ENCODE data around the gene NDUFB11.
"Not testable (repeated sequence)": the region's sequence is repeated elsewhere in the genome, so short reads cannot be mapped to it uniquely, and the experiment has no call there.

NDUFB11 gene

GRCh38 chrX:47146936-47147859 is 2.7 kb upstream of the NDUFB11 start:
- DNase-seq (ENCODE audit: low spot score) (no peak), FAIRE-seq (no peak)

- FAIRE-seq = no peak
- DNase-seq (ENCODE audit: low spot score) = no peak
Observed at GRCh38 chrX:47146121-47146935, 1.8 kb upstream of the NDUFB11 start.

GRCh38 chrX:47145395-47146120 is 1.1 kb upstream of the NDUFB11 start:
- DNase-seq (ENCODE audit: low spot score) (peak; percentile 39), FAIRE-seq (no peak)

DNA sequence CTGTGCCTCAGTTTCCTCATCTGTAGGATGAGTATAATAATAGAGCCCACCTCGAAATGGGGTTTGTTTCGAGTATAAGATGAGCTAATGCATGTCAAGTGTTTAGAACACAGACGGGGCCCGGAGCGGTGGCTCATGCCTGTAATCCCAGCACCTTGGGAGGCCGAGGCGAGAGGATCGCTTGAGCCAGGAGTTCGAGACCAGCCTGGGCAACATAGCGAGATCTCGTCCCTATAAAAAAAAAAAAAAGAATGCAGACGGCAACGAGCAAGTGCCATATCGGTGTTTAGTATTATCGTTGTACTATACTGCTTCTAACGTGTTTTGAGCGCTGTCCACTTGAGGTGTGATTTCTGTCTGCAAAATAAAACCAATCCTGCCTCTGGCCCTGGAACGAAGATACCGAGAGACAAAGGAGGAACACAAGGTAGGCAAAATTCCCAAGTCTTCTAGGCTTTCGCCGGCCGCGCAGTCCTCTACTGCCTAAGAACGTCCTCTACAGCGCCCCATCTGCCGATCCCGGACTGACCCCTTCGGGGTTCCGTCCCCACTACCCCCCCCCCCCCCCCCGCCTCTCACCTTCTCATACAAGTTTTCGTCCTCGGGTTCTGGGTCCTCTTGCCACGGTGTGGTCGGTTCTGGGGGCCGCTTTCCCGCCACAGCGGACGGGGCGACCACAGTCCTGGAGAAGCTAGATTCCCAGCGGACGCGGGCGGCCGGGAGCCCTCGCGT is 442 bp downstream of the NDUFB11 start:
- DNase-seq (ENCODE audit: low spot score) (peak; percentile 63), FAIRE-seq (no peak)

DNA sequence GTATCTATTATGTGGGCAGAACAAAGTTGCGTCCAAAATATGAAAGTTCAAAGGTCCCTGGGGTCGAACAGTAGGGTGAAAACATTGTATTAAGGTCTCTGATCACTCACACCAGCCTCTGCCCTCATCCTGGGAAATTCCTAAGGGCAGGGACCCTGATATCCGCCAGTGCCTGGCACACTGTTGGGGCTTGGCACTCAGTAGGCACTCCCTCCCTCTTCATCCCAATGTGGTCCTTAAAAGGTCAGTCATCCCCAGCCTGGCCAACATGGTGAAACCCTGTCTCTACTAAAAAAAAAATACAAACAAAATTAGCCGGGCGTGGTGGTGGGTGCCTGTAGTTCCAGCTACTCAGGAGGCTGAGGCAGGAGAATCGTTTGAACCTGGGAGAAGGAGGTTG is 6.3 kb downstream of the NDUFB11 start:
- FAIRE-seq (no peak), DNase-seq (ENCODE audit: low spot score) (no peak)

GRCh38 chrX:47135650-47136049 is 8.9 kb downstream of the NDUFB11 start:
- not testable (repeated sequence) for FAIRE-seq
- DNase-seq (ENCODE audit: low spot score) = peak; percentile 33

DNA sequence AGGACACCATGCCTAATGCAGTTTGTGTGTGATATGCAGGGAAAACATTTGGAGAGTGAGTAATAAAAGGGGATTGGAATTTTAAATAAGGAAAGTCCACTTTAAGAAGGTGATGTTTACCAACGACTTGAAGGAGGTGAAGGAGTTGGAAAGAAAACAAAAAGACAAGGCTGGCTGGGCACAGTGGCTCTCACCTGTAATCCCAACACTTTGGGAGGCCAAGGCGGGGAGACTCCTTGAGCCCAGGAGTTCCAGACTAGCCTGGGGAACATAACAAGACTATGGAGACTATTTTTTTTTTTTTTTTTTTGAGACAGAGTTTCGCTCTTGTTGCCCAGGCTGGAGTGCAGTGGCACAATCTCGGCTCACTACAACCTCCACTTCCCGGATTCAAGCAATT is 11.0 kb downstream of the NDUFB11 start:
- DNase-seq (ENCODE audit: low spot score) (no peak), FAIRE-seq (no peak)

DNA sequence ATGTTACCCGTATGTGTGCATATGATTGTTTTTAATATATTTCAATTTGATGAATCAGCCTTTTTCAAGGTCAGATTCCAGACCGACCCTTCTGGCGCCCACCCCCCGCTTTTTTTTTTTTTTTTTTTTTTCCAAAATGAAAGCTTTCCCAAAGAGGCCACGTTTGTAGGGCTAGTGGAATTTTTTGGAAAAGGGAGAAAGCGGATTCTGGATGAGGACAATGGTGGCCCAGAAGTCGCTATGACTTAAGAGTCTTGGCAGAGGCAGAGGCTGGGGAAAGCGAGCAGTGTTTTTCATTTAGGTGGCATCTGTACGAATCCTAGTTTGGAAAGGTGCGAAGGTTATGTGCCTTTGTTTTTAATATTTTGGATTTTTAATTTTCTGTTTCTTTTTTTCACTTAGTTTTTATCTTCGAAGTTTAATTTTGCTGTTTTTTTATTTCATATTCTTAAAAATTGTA is 14.6 kb downstream of the NDUFB11 start:
- DNase-seq (ENCODE audit: low spot score) = no peak
- FAIRE-seq = no peak

- peak; percentile 35 for FAIRE-seq
- DNase-seq (ENCODE audit: low spot score) = peak; percentile 93
Observed at GRCh38 chrX:47129157-47129898, 15.2 kb downstream of the NDUFB11 start.

DNA sequence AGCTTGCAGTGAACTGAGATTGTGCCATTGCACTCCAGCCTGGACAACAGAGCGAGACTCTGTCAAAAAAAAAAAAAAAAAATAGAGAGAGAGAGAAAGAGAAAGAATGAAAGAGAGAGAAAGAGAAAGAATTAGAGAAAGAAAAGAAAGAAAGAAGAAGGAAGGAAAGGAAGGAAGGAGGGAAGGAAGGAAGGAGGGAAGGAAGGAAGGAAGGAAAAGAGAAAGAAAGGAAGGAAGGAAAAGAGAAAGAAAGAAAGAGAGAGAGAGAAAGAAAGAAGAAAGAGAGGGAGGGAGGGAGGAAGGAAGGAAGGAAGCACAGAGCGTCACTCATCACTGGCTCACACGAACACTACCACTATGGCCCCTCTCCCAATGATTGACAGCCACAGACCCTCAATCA is 20.0 kb downstream of the NDUFB11 start:
- not testable (repeated sequence) for DNase-seq (ENCODE audit: low spot score)

GRCh38 chrX:47116551-47117110 is 27.9 kb downstream of the NDUFB11 start:
- FAIRE-seq = not testable (repeated sequence)

More for the DNA sequence above, 20.0 kb downstream of the NDUFB11 start:
- FAIRE-seq = not testable (repeated sequence)

DNA sequence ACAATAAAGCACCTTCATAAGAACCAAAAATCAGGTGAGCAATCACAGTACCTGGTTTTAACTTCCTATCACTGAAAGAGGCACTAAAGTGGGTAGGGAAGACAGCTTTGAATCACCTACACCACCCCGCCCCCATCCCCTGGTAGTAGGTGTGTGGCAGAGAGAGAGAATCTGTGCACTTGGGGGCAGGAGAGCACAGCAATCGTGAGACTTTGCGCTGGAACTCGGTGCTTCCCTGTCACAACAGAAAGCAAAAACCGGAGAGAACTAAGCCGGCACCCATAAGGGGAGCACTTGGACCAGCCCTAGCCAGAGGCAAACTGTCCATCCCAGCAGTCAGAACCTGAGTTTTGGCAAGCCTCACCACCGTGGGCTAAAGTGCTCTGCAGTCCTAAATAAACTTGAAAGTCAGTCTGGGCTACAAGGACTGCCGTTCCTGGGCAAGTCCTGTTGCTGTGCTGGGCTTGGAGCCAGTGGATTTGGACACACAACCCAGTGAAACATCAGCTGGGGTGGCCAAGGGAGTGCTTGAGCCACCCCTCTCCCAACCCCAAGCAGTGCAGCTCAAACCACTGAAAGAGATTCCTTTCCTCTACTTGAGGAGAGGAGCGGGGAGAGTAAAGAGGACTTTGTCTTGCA is 32.1 kb downstream of the NDUFB11 start:
- FAIRE-seq (no peak), DNase-seq (ENCODE audit: low spot score) (no peak)

More at GRCh38 chrX:47116551-47117110, 27.9 kb downstream of the NDUFB11 start:
- not testable (repeated sequence) for DNase-seq (ENCODE audit: low spot score)

DNA sequence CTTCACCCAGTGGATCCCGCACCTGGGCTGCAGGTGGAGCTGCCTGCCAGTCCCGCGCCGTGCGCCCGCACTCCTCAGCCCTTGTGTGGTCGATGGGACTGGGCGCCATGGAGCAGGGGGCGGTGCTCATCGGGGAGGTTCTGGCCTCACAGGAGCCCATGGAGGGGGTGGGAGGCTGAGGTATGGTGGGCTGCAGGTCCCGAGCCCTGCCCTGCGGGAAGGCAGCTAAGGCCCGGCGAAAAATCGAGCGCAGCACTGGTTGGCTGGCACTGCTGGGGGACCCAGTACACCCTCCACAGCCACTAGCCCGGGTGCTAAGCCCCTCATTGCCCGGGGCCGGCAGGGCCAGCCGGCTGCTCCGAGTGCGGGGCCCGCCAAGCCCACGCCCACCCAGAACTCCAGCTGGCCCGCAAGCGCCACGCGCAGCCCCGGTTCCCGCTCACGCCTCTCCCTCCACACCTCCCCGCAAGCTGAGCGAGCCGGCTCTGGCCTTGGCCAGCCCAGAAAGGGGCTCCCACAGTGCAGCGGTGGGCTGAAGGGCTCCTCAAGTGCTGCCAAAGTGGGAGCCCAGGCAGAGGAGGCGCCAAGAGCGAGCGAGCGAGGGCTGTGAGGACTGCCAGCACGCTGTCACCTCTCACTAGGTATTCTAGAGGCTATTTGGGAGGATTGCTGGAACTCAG is 33.4 kb downstream of the NDUFB11 start:
- FAIRE-seq; DNase-seq (ENCODE audit: low spot score): not testable (repeated sequence)

GRCh38 chrX:47101206-47101605 is 43.3 kb downstream of the NDUFB11 start:
- FAIRE-seq (no peak), DNase-seq (ENCODE audit: low spot score) (no peak)

DNA sequence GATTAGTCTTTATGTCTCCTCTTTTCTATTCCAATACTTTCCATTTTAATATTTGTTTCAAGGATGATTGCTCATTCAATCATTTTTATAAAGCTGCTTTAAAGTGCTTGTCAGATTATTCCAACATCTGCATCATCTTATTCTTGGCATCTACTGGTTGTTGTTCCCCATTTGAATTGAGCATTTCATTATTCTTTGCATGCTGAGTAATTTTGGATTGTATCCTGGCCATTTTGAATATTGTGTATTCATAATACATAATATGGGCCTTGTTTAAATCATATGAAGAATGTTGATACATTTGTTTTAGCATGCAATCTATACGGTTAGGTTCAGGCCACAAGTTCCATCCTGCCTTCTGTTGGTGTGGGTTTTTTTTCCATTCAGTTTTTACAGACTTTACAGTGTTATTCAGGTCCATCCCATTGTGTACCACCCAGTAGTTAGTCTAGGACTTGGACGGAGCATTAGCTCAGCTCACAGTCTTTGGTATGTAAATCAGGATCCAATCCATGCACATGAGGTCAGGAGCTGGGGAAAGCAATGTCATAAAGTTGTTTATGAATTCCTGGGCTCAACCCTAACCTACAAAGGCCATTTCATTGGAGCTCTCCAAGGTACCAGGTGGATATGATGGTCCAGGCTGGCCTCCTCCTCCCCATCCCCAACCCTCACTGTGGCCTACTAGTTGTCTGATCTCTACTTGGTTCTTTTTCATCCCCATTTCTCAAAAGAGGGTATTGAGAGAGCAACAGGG is 46.0 kb downstream of the NDUFB11 start:
- DNase-seq (ENCODE audit: low spot score) = no peak
- no peak for FAIRE-seq

DNA sequence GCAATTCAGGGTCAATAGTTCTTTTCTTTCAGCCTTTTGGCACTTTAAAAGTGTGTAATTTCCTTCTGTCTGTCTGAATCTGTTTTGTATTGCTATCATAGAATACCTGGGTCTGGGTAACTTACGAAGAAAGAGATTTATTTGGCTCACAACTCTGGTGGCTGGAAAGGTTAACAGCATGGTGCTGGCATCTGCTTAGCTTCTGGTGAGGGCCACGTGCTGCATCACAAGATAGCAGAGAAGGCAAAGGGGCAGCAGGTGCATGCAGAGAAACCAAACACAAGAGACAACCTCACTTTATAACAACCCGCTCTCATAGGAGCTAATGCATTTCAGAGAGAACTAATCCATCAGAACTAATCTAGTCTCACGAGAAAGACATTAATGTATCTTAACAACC is 47.5 kb downstream of the NDUFB11 start:
- FAIRE-seq = no peak
- no peak for DNase-seq (ENCODE audit: low spot score)

- FAIRE-seq = no peak
- no peak for DNase-seq (ENCODE audit: low spot score)
Observed at GRCh38 chrX:47093860-47094259, 50.6 kb downstream of the NDUFB11 start.

DNA sequence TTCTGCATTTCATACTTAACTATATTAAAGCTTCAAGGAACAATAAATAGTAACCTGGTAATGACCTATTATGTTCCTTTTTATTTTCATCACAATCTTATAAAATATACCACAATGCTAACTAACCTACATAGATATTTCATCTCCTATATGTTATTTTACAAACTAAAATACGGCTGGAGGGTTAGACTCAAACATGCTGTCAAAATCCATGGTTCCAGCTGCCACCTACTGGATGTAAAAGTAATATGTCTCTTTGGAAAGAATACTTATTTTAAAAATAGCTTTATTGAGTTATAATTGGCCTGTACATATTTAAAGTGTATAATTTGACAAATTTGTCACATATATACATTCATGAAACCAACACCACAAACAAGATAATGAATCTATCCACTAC is 51.3 kb downstream of the NDUFB11 start:
- FAIRE-seq = no peak
- DNase-seq (ENCODE audit: low spot score) = no peak
